K562 (cell line): Measurements from ENCODE around the gene KRT8. TPM values are rescaled to one million over a fixed set of nuclear protein-coding genes. Genes with fewer than 3 reads are reported as not detected.

Source experiments
- ELK3 ChIP-seq: fragments of 450-650 bp; formaldehyde crosslinking; IDR thresholded peaks from 2 replicates; pipeline ENCODE4 v1.4.0; 2020; ENCODE audit warnings: mild to moderate bottlenecking
- ETV6 ChIP-seq, 3 experiments: fragments of 150-350 bp in 1 of 3; sonication (generic) in 1 of 3; formaldehyde crosslinking in 1 of 3; IDR thresholded peaks; 2 replicates each; pipeline versions ENCODE4 v1.6.1 to v1.8.0; 2014 to 2022; ENCODE audit warnings: borderline replicate concordance in 2 of 3, low read depth in 2 of 3, antibody characterized with exemption in 1 of 3, low read length in 1 of 3, mild to moderate bottlenecking in 1 of 3, missing genetic modification reagents in 1 of 3
- FUS ChIP-seq: fragments of 200-400 bp; formaldehyde crosslinking; optimal IDR thresholded peaks from 2 replicates; pipeline ENCODE3; 2017; ENCODE audit warnings: low read depth, low read length
- KLF13 ChIP-seq: fragments of 450-650 bp; IDR thresholded peaks from 2 replicates; pipeline ENCODE4 v1.6.1; 2016; ENCODE audit warnings: missing genetic modification characterization, low read depth, mild to moderate bottlenecking, missing compliant biosample characterization, moderate library complexity, borderline replicate concordance
- MAFG ChIP-seq: fragments of 450-650 bp; conservative IDR thresholded peaks from 2 replicates; pipeline ENCODE4 v1.6.1; 2016; ENCODE audit warnings: missing genetic modification characterization, missing compliant biosample characterization
- MCM5 ChIP-seq: fragments of 450-650 bp; IDR thresholded peaks from 2 replicates; pipeline ENCODE4 v1.6.1; 2016; ENCODE audit warnings: low read depth
- MIER1 ChIP-seq: fragments of 450-650 bp; IDR thresholded peaks from 2 replicates; pipeline ENCODE4 v1.6.1; 2016; ENCODE audit warnings: antibody characterized with exemption, mild to moderate bottlenecking, low read depth
- MTA3 ChIP-seq: fragments of 450-650 bp; formaldehyde crosslinking; IDR thresholded peaks from 2 replicates; pipeline ENCODE4 v1.6.1; 2017; ENCODE audit warnings: mild to moderate bottlenecking, borderline replicate concordance
- MYNN ChIP-seq, 2 experiments: sonication (generic); formaldehyde crosslinking in 1 of 2; IDR thresholded peaks; 2 replicates each; pipeline versions ENCODE4 v1.5.0 to v1.6.1; 2016 to 2020; ENCODE audit warnings: antibody characterized with exemption in 1 of 2, missing genetic modification reagents in 1 of 2
- PHB2 ChIP-seq: fragments of 450-650 bp; IDR thresholded peaks from 2 replicates; pipeline ENCODE4 v1.6.1; 2017; ENCODE audit warnings: low read depth
- POLR2H ChIP-seq: IDR thresholded peaks from 2 replicates; pipeline ENCODE4 v1.6.1; 2016; ENCODE audit warnings: missing genetic modification characterization, low read depth, mild to moderate bottlenecking, control low read depth, missing compliant biosample characterization, moderate library complexity
- POLR3A ChIP-seq: IDR thresholded peaks from 2 replicates; pipeline ENCODE4 v1.6.1; 2011; ENCODE audit warnings: borderline replicate concordance, mild to moderate bottlenecking, moderate library complexity; ENCODE audit not compliant: insufficient read length, insufficient read depth; ENCODE audit errors: extremely low read depth
- PRMT5 ChIP-seq: sonication (generic); formaldehyde crosslinking; IDR thresholded peaks from 2 replicates; pipeline ENCODE4 v1.5.0; 2020; ENCODE audit warnings: missing genetic modification reagents
- RBM34 ChIP-seq: fragments of 200-400 bp; formaldehyde crosslinking; IDR thresholded peaks from 2 replicates; pipeline ENCODE4 v1.6.1; 2018; ENCODE audit warnings: low read length, borderline replicate concordance; ENCODE audit not compliant: insufficient read depth
- SP2 ChIP-seq: IDR thresholded peaks from 2 replicates; pipeline ENCODE4 v1.6.1; 2011; ENCODE audit warnings: mild to moderate bottlenecking, low read depth, low read length, moderate library complexity; ENCODE audit not compliant: poor library complexity, severe bottlenecking; ENCODE audit errors: extremely low read depth
- TAF1 ChIP-seq: IDR thresholded peaks from 2 replicates; pipeline ENCODE4 v1.6.1; 2011; ENCODE audit warnings: mild to moderate bottlenecking, low read length, moderate library complexity; ENCODE audit not compliant: insufficient read depth, control insufficient read depth, severe bottlenecking; ENCODE audit errors: extremely low read depth
- U2AF1 ChIP-seq: fragments of 200-400 bp; formaldehyde crosslinking; optimal IDR thresholded peaks from 2 replicates; pipeline ENCODE3; 2017; ENCODE audit warnings: mild to moderate bottlenecking, low read depth, low read length, moderate library complexity
- ZNF280B ChIP-seq: fragments of 250-450 bp; sonication (Bioruptor Pico); IDR thresholded peaks from 2 replicates; pipeline ENCODE4 v1.5.1; 2021; ENCODE audit warnings: mild to moderate bottlenecking
- ZNF785 ChIP-seq: fragments of 250-450 bp; sonication (Bioruptor Pico); IDR thresholded peaks from 2 replicates; pipeline ENCODE4 v1.4.0; 2020; ENCODE audit warnings: mild to moderate bottlenecking
- ZNF830 ChIP-seq: fragments of 250-450 bp; sonication (Bioruptor Pico); IDR thresholded peaks from 2 replicates; pipeline ENCODE4 v1.5.0; 2021; ENCODE audit warnings: mild to moderate bottlenecking
- polyA plus RNA-seq, 8 experiments: library from polyadenylated mRNA; depleted of rRNA in 4 of 8; stranded (reverse) in 5 of 8; unstranded in 3 of 8; fragments of >200 nt; fragmentation: Nextera tagmentation in 2 of 8; fragmentation: Illumina TruSeq in 1 of 8; extraction: Ambion mirVana in 2 of 8; extraction: Trizol in 1 of 8; gene quantifications; 2 replicates each; pipeline versions ENCODE4 v1.2.1 to v1.2.3, GENCODE V29; 2011 to 2014; ENCODE audit warnings: inconsistent platforms in 1 of 8, missing spikeins in 1 of 8
- total RNA-seq, 7 experiments: library from RNA; depleted of rRNA in 6 of 7; stranded (reverse); fragments of >200 nt in 6 of 7; fragmentation: Illumina TruSeq in 2 of 7; extraction: Trizol in 2 of 7; gene quantifications; 2 replicates each; pipeline versions ENCODE4 v1.2.1 to v1.2.3, GENCODE V29; 2011 to 2021; ENCODE audit warnings: low replicate concordance in 1 of 7
- TF ChIP-seq, protein P1 (sequence below), 2 experiments: fragments of 200-800 bp in 1 of 2; sonication (Bioruptor generic) in 1 of 2; sonication (generic) in 1 of 2; formaldehyde crosslinking in 1 of 2; IDR thresholded peaks in 1 of 2; conservative IDR thresholded peaks in 1 of 2; 2 replicates each; pipeline versions ENCODE4 v1.5.0 to v1.6.1; 2016 to 2020; ENCODE audit warnings: missing compliant biosample characterization in 1 of 2, missing genetic modification characterization in 1 of 2, missing genetic modification reagents in 1 of 2

Gene KRT8
- total and polyA plus RNA-seq, 9 of the 15 experiments (the other 6 are each of a cell fraction or from before 2014, with no cell fraction given) = 41.5 to 661 (median 260) TPM

- TF ChIP-seq ELK3 = no peak
- TF ChIP-seq MTA3 = no peak
- TF ChIP-seq TAF1 = peak; percentile 20
- no peak for TF ChIP-seq POLR2H
- TF ChIP-seq ETV6 (IDR thresholded peaks at IDR 0.05; ENCODE audit: borderline replicate concordance in 1 of 2, low read depth in 2 of 2, low read length in 1 of 2) = no peak
- peak; percentile 37; the same call in 1 of the 2 replicates for TF ChIP-seq ETV6 (CRISPR knock-in tag; IDR thresholded peaks at IDR 0.05; ENCODE audit: borderline replicate concordance)
- TF ChIP-seq ZNF280B (CRISPR knock-in tag) = no peak
- no peak for TF ChIP-seq U2AF1
- TF ChIP-seq, protein P1, sequence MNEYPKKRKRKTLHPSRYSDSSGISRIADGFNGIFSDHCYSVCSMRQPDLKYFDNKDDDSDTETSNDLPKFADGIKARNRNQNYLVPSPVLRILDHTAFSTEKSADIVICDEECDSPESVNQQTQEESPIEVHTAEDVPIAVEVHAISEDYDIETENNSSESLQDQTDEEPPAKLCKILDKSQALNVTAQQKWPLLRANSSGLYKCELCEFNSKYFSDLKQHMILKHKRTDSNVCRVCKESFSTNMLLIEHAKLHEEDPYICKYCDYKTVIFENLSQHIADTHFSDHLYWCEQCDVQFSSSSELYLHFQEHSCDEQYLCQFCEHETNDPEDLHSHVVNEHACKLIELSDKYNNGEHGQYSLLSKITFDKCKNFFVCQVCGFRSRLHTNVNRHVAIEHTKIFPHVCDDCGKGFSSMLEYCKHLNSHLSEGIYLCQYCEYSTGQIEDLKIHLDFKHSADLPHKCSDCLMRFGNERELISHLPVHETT (CRISPR knock-in tag; conservative IDR thresholded peaks at IDR 0.05 in 1 of 2, IDR thresholded peaks at IDR 0.05 in 1 of 2) = no peak
- TF ChIP-seq PRMT5 (CRISPR knock-in tag) = no peak
- TF ChIP-seq FUS = no peak
- no peak for TF ChIP-seq SP2
- TF ChIP-seq MIER1 = no peak
- TF ChIP-seq MCM5 = no peak
- no peak for TF ChIP-seq MAFG (tag)
- TF ChIP-seq MYNN (IDR thresholded peaks at IDR 0.05) = 0 out of 2 replicates have a peak, but pooled peaks have one; percentile 44
- no peak for TF ChIP-seq MYNN (CRISPR knock-in tag; IDR thresholded peaks at IDR 0.05)
- TF ChIP-seq POLR3A = no peak
- TF ChIP-seq ZNF830 (CRISPR knock-in tag) = no peak
- TF ChIP-seq ZNF785 = no peak
- no peak for TF ChIP-seq RBM34
- TF ChIP-seq PHB2 = no peak
- no peak for TF ChIP-seq KLF13 (tag)
These were observed 2.4 kb upstream of the KRT8 start (continued) for GRCh38 chr12:52907092-52907810.
